BLaER1 treated with 17β-estradiol and CSF1 and Interleukin-3, amounts not matched to agents 10 nM and 100 nM (cell line): ENCODE results near the gene IWS1.

ENCODE experiments used
- H3K27ac ChIP-seq, 11 experiments: shearing (Covaris generic); formaldehyde crosslinking; 2 replicates each; pipeline ENCODE4 v1.8.1; 2022
- H3K27me3 ChIP-seq, 11 experiments: shearing (Covaris generic); formaldehyde crosslinking; 2 replicates each; pipeline ENCODE4 v1.8.1; 2022
- H3K36me3 ChIP-seq, 11 experiments: shearing (Covaris generic); formaldehyde crosslinking; 2 replicates each; pipeline ENCODE4 v1.8.1; 2022
- H3K4me1 ChIP-seq, 10 experiments: shearing (Covaris generic); formaldehyde crosslinking; 2 replicates each; pipeline ENCODE4 v1.8.1; 2022
- H3K4me2 ChIP-seq, 11 experiments: shearing (Covaris generic); formaldehyde crosslinking; 2 replicates each; pipeline ENCODE4 v1.8.1; 2022
- H3K4me3 ChIP-seq, 10 experiments: shearing (Covaris generic); formaldehyde crosslinking; 2 replicates each; pipeline ENCODE4 v1.8.1; 2022
- H3K9ac ChIP-seq, 11 experiments: shearing (Covaris generic); formaldehyde crosslinking; 2 replicates each; pipeline ENCODE4 v1.8.1; 2022
- H3K9me3 ChIP-seq, 11 experiments: shearing (Covaris generic); formaldehyde crosslinking; replicated peaks in 1 of 11; 2 replicates each; pipeline ENCODE4 v1.8.1; 2022
- H4K20me1 ChIP-seq, 11 experiments: shearing (Covaris generic); formaldehyde crosslinking; 2 replicates each; pipeline ENCODE4 v1.8.1; 2022
- Cebpa-rat ChIP-seq, 11 experiments: shearing (Covaris generic); IDR thresholded peaks; 2 replicates each; pipeline ENCODE4 v1.8.1; 2022

The IWS1 gene

GRCh38 chr2:127508023-127508630 lies 18.2 kb downstream of the IWS1 start:
- peak overlapping the region; percentile 32 to 76 (median 63); a peak in 21 of 22 replicates for H3K4me2 ChIP-seq
- no peak for TF ChIP-seq Cebpa-rat (IDR thresholded peaks at IDR 0.05)
- H3K4me3 ChIP-seq, result no peak overlapping the region
- peaks cover 34 to 80% (median 65%) of the 10 kb centered on the region in 10 experiments for H3K4me1 ChIP-seq
- H3K27ac ChIP-seq, result peak overlapping the region in 9 of 11 experiments; percentile 47 to 79 (median 63); a peak in 18 of 22 replicates
- peaks cover 87 to 100% (median 93%) of the 10 kb centered on the region in 11 experiments for H4K20me1 ChIP-seq
- H3K9ac ChIP-seq, result peak overlapping the region in 4 of 11 experiments; percentile 7 to 57 (median 10); a peak in 6 of 22 replicates
- H3K36me3 ChIP-seq, result peaks cover 47 to 83% (median 66%) of the 10 kb centered on the region in 11 experiments
- H3K27me3 ChIP-seq, result no peaks in the 10 kb centered on the region
- H3K9me3 ChIP-seq, result no peaks in the 10 kb centered on the region

GRCh38 chr2:127506510-127506909 lies 19.8 kb downstream of the IWS1 start:
- Histone ChIP-seq H3K4me3 (no peak overlapping the region), H4K20me1 (peaks cover 71 to 89% (median 77%) of the 10 kb centered on the region in 11 experiments), H3K4me2 (peak overlapping the region in 3 of 11 experiments; percentile 12 to 74 (median 15); a peak in 4 of 22 replicates), H3K9ac (no peak overlapping the region), H3K27me3 (no peaks in the 10 kb centered on the region), H3K27ac (peak overlapping the region in 3 of 11 experiments; percentile 5 to 79 (median 20); a peak in 3 of 22 replicates), H3K4me1 (peaks cover 20 to 65% (median 53%) of the 10 kb centered on the region in 10 experiments), H3K36me3 (peaks cover 52 to 83% (median 66%) of the 10 kb centered on the region in 11 experiments), H3K9me3 (no peaks in the 10 kb centered on the region)
- no peak for TF ChIP-seq Cebpa-rat (IDR thresholded peaks at IDR 0.05)

GRCh38 chr2:127504552-127505430 lies 21.5 kb downstream of the IWS1 start:
- peaks cover 18 to 50% (median 40%) of the 10 kb centered on the region in 10 experiments for H3K4me1 ChIP-seq
- no peak overlapping the region for H3K4me3 ChIP-seq
- peak overlapping the region in 4 of 11 experiments; percentile 4 to 19 (median 11); a peak in 3 of 22 replicates for H3K27ac ChIP-seq
- no peaks in the 10 kb centered on the region for H3K9me3 ChIP-seq
- no peak overlapping the region for H3K9ac ChIP-seq
- peaks cover 62 to 84% (median 70%) of the 10 kb centered on the region in 11 experiments for H3K36me3 ChIP-seq
- no peak for TF ChIP-seq Cebpa-rat (IDR thresholded peaks at IDR 0.05)
- H3K27me3 ChIP-seq, result no peaks in the 10 kb centered on the region
- H4K20me1 ChIP-seq, result peaks cover 53 to 72% (median 60%) of the 10 kb centered on the region in 11 experiments
- H3K4me2 ChIP-seq, result peak overlapping the region in 3 of 11 experiments; percentile 0 to 17 (median 7); a peak in 1 of 22 replicates

- Histone ChIP-seq H3K27me3 (no peaks in the 10 kb centered on the region), H4K20me1 (peaks cover 40 to 59% (median 47%) of the 10 kb centered on the region in 11 experiments), H3K9me3 (no peaks in the 10 kb centered on the region), H3K4me2 (no peak overlapping the region), H3K4me1 (peaks cover 6 to 46% (median 36%) of the 10 kb centered on the region in 10 experiments), H3K36me3 (peaks cover 75 to 97% (median 83%) of the 10 kb centered on the region in 11 experiments), H3K4me3 (no peak overlapping the region), H3K9ac (no peak overlapping the region), H3K27ac (no peak overlapping the region)
- TF ChIP-seq Cebpa-rat (IDR thresholded peaks at IDR 0.05), result no peak
These were observed 22.8 kb downstream of the IWS1 start for GRCh38 chr2:127503491-127503890.

- Histone ChIP-seq H4K20me1 (peaks cover 0 to 19% (median 4%) of the 10 kb centered on the region in 11 experiments; a peak in 7 of 22 replicates), H3K9me3 (no peaks in the 10 kb centered on the region), H3K9ac (no peak overlapping the region; a peak in 1 of 22 replicates), H3K36me3 (peaks cover 95 to 100% (median 99%) of the 10 kb centered on the region in 11 experiments), H3K4me3 (no peak overlapping the region), H3K4me2 (peak overlapping the region in 6 of 11 experiments; percentile 2 to 50 (median 29); a peak in 7 of 22 replicates), H3K27me3 (no peaks in the 10 kb centered on the region), H3K4me1 (peaks cover 0 to 16% (median 11%) of the 10 kb centered on the region in 10 experiments; a peak in 11 of 20 replicates), H3K27ac (peak overlapping the region in 8 of 11 experiments; percentile 5 to 61 (median 40); a peak in 11 of 22 replicates)
- peak in 7 of 11 experiments; percentile 29 to 96 (median 60); a peak in 9 of 22 replicates for TF ChIP-seq Cebpa-rat (IDR thresholded peaks at IDR 0.05)
These were observed 27.9 kb downstream of the IWS1 start for GRCh38 chr2:127498386-127498785.

- Histone ChIP-seq H3K27ac (no peak overlapping the region), H3K4me3 (no peak overlapping the region), H4K20me1 (peaks cover 0 to 37% (median 17%) of the 10 kb centered on the region in 11 experiments; a peak in 15 of 22 replicates), H3K4me1 (peaks cover 14 to 34% (median 22%) of the 10 kb centered on the region in 10 experiments), H3K4me2 (no peak overlapping the region), H3K36me3 (peaks cover 94 to 100% (median 99%) of the 10 kb centered on the region in 11 experiments), H3K9ac (no peak overlapping the region), H3K27me3 (no peaks in the 10 kb centered on the region), H3K9me3 (no peaks in the 10 kb centered on the region)
- no peak for TF ChIP-seq Cebpa-rat (IDR thresholded peaks at IDR 0.05)
These were observed 36.0 kb downstream of the IWS1 start for GRCh38 chr2:127490283-127490682.

- Histone ChIP-seq H4K20me1 (peaks cover 0 to 51% (median 34%) of the 10 kb centered on the region in 11 experiments; a peak in 15 of 22 replicates), H3K4me2 (peak overlapping the region in 10 of 11 experiments; percentile 8 to 68 (median 37); a peak in 16 of 22 replicates), H3K4me3 (no peak overlapping the region), H3K9me3 (no peaks in the 10 kb centered on the region), H3K36me3 (peaks cover 96 to 98% (median 98%) of the 10 kb centered on the region in 11 experiments), H3K27ac (peak overlapping the region in 4 of 11 experiments; percentile 10 to 23 (median 16); a peak in 5 of 22 replicates), H3K9ac (peak overlapping the region in 1 of 11 experiments; percentile 13; a peak in 1 of 22 replicates), H3K4me1 (peaks cover 21 to 38% (median 23%) of the 10 kb centered on the region in 10 experiments), H3K27me3 (no peaks in the 10 kb centered on the region)
- TF ChIP-seq Cebpa-rat (IDR thresholded peaks at IDR 0.05), result no peak
These were observed 39.8 kb downstream of the IWS1 start for GRCh38 chr2:127486247-127487058.

- no peak for TF ChIP-seq Cebpa-rat (IDR thresholded peaks at IDR 0.05)
- H3K4me1 ChIP-seq, result peaks cover 21 to 38% (median 23%) of the 10 kb centered on the region in 10 experiments
- no peaks in the 10 kb centered on the region for H3K9me3 ChIP-seq
- H3K36me3 ChIP-seq, result peaks cover 96 to 98% (median 98%) of the 10 kb centered on the region in 11 experiments
- no peaks in the 10 kb centered on the region for H3K27me3 ChIP-seq
- H3K9ac ChIP-seq, result no peak overlapping the region
- no peak overlapping the region for H3K4me3 ChIP-seq
- H3K4me2 ChIP-seq, result peak overlapping the region in 9 of 11 experiments; percentile 7 to 49 (median 33); a peak in 13 of 22 replicates
- H4K20me1 ChIP-seq, result peaks cover 0 to 55% (median 36%) of the 10 kb centered on the region in 11 experiments; a peak in 15 of 22 replicates
- peak overlapping the region in 3 of 11 experiments; percentile 8 to 33 (median 12); a peak in 2 of 22 replicates for H3K27ac ChIP-seq
These were observed 40.6 kb downstream of the IWS1 start for GRCh38 chr2:127485694-127486071.
